Kidney epithelial cell (primary cell): ENCODE results near the gene CTNNBIP1. TPM values are rescaled to one million over a fixed set of nuclear protein-coding genes. Genes with fewer than 3 reads are reported as not detected.

ENCODE experiments used
- DNase-seq: peaks from one replicate; pipeline ENCODE4 v3.0.0-alpha.2; 2010; ENCODE audit warnings: low read depth
- H3K27me3 ChIP-seq: 2 replicates; pipeline ENCODE4 v1.6.0; 2011; ENCODE audit warnings: low read length; ENCODE audit not compliant: control insufficient read depth, insufficient read depth
- H3K36me3 ChIP-seq: 2 replicates; pipeline ENCODE4 v1.5.1; 2011; ENCODE audit warnings: low read length; ENCODE audit not compliant: control insufficient read depth, insufficient read depth
- H3K4me3 ChIP-seq: 2 replicates; pipeline ENCODE4 v1.5.1; 2011; ENCODE audit warnings: low read depth, mild to moderate bottlenecking, control low read depth, low read length
- CTCF ChIP-seq: IDR thresholded peaks from 2 replicates; pipeline ENCODE4 v1.5.1; 2011; ENCODE audit warnings: mild to moderate bottlenecking, moderate library complexity, low read length, control low read depth, inconsistent platforms; ENCODE audit not compliant: insufficient read depth, poor library complexity, severe bottlenecking
- total RNA-seq: library from RNA; depleted of rRNA; stranded (reverse); fragments of >200 nt; gene quantifications from 2 replicates; pipeline ENCODE4 v1.2.3, GENCODE V29; 2015

The CTNNBIP1 gene
- total RNA-seq, 1 donor from 2014 or later: 27.4 TPM

- Histone ChIP-seq H3K4me3 (no peak overlapping the region), H3K27me3 (no peaks in the 10 kb centered on the region), H3K36me3 (no peaks in the 10 kb centered on the region)
- TF ChIP-seq CTCF: peak; percentile 36
- no peak for DNase-seq
Observed at GRCh38 chr1:9827558-9828185, 82.4 kb downstream of the CTNNBIP1 start.

- Histone ChIP-seq H3K27me3 (no peaks in the 10 kb centered on the region), H3K36me3 (no peaks in the 10 kb centered on the region), H3K4me3 (no peak overlapping the region)
- no peak for TF ChIP-seq CTCF
- DNase-seq: no peak
Observed at GRCh38 chr1:9826616-9827015, 83.5 kb downstream of the CTNNBIP1 start.

GRCh38 chr1:9826087-9826486 is 84.0 kb downstream of the CTNNBIP1 start:
- Histone ChIP-seq H3K4me3 (no peak overlapping the region), H3K36me3 (no peaks in the 10 kb centered on the region), H3K27me3 (no peaks in the 10 kb centered on the region)
- no peak for DNase-seq
- no peak for TF ChIP-seq CTCF

- Histone ChIP-seq H3K36me3 (no peaks in the 10 kb centered on the region), H3K27me3 (no peaks in the 10 kb centered on the region), H3K4me3 (no peak overlapping the region)
- TF ChIP-seq CTCF: no peak
- peak; percentile 90 for DNase-seq
Observed at GRCh38 chr1:9825093-9826074, 84.7 kb downstream of the CTNNBIP1 start.

GRCh38 chr1:9824702-9825089 is 85.4 kb downstream of the CTNNBIP1 start:
- Histone ChIP-seq H3K27me3 (no peaks in the 10 kb centered on the region), H3K36me3 (no peaks in the 10 kb centered on the region), H3K4me3 (no peak overlapping the region)
- TF ChIP-seq CTCF: no peak
- no peak for DNase-seq
